ENCODE results near the gene DOCK9. TPM values are rescaled to one million over a fixed set of nuclear protein-coding genes. Genes with fewer than 3 reads are reported as not detected.

DOCK9 gene
- total and polyA plus RNA-seq, 2 donors (not counting 1 experiment from before 2014, with no cell fraction given): 18.2 TPM

GRCh38 chr13:98939660-98940191 lies 38.1 kb downstream of the DOCK9 start:
- Histone ChIP-seq H3K9me3 (ENCODE audit: control insufficient read depth, insufficient read depth, low read depth, low read length) (no peaks in the 10 kb centered on the region), H3K4me3 (replicated peaks in 1 of 4; ENCODE audit: control extremely low read depth in 1 of 4, insufficient read depth in 1 of 4, low read depth in 3 of 4, low read length in 4 of 4) (no peak overlapping the region), H3K36me3 (ENCODE audit: control insufficient read depth, insufficient read depth, low read length) (no peaks in the 10 kb centered on the region), H3K4me2 (ENCODE audit: extremely low read depth, insufficient read depth, low read length) (no peak overlapping the region), H2AFZ (ENCODE audit: low read length) (no peak overlapping the region), H4K20me1 (ENCODE audit: control insufficient read depth, extremely low read depth, insufficient read depth, low read length) (no peaks in the 10 kb centered on the region), H3K79me2 (ENCODE audit: control insufficient read depth, insufficient read depth, low read length) (no peaks in the 10 kb centered on the region), H3K9ac (ENCODE audit: insufficient read depth, low read length) (no peak overlapping the region), H3K27me3 (ENCODE audit: control insufficient read depth, insufficient read depth, low read length) (no peaks in the 10 kb centered on the region), H3K27ac (ENCODE audit: insufficient read depth, low read length) (no peak overlapping the region), H3K4me1 (ENCODE audit: control insufficient read depth, extremely low read depth, insufficient read depth, low read length) (no peaks in the 10 kb centered on the region)
- DNase-seq (ENCODE audit: low read depth in 2 of 2): no peak
- TF ChIP-seq CTCF (conservative IDR thresholded peaks at IDR 0.05 in 1 of 2, IDR thresholded peaks at IDR 0.05 in 1 of 2; ENCODE audit: low read depth in 1 of 2, low read length in 2 of 2) (no peak), EZH2 (IDR thresholded peaks at IDR 0.05; ENCODE audit: low read length, missing control alignments) (no peak)

GRCh38 chr13:98938801-98939200 lies 39.1 kb downstream of the DOCK9 start:
- H3K27ac ChIP-seq (ENCODE audit: insufficient read depth, low read length): no peak overlapping the region
- no peak overlapping the region for H2AFZ ChIP-seq (ENCODE audit: low read length)
- H3K4me3 ChIP-seq (replicated peaks in 1 of 4; ENCODE audit: control extremely low read depth in 1 of 4, insufficient read depth in 1 of 4, low read depth in 3 of 4, low read length in 4 of 4): no peak overlapping the region
- no peak for TF ChIP-seq EZH2 (IDR thresholded peaks at IDR 0.05; ENCODE audit: low read length, missing control alignments)
- TF ChIP-seq CTCF (conservative IDR thresholded peaks at IDR 0.05 in 1 of 2, IDR thresholded peaks at IDR 0.05 in 1 of 2; ENCODE audit: low read depth in 1 of 2, low read length in 2 of 2): no peak
- H3K36me3 ChIP-seq (ENCODE audit: control insufficient read depth, insufficient read depth, low read length): no peaks in the 10 kb centered on the region
- no peak overlapping the region for H3K9ac ChIP-seq (ENCODE audit: insufficient read depth, low read length)
- no peak overlapping the region for H3K4me2 ChIP-seq (ENCODE audit: extremely low read depth, insufficient read depth, low read length)
- H3K27me3 ChIP-seq (ENCODE audit: control insufficient read depth, insufficient read depth, low read length): no peaks in the 10 kb centered on the region
- no peaks in the 10 kb centered on the region for H3K9me3 ChIP-seq (ENCODE audit: control insufficient read depth, insufficient read depth, low read depth, low read length)
- peak in 1 of 2 donors; percentile 23 for DNase-seq (ENCODE audit: low read depth in 2 of 2)
- H4K20me1 ChIP-seq (ENCODE audit: control insufficient read depth, extremely low read depth, insufficient read depth, low read length): no peaks in the 10 kb centered on the region
- no peaks in the 10 kb centered on the region for H3K4me1 ChIP-seq (ENCODE audit: control insufficient read depth, extremely low read depth, insufficient read depth, low read length)
- no peaks in the 10 kb centered on the region for H3K79me2 ChIP-seq (ENCODE audit: control insufficient read depth, insufficient read depth, low read length)

- Histone ChIP-seq H2AFZ (ENCODE audit: low read length) (no peak overlapping the region), H3K4me3 (replicated peaks in 1 of 4; ENCODE audit: control extremely low read depth in 1 of 4, insufficient read depth in 1 of 4, low read depth in 3 of 4, low read length in 4 of 4) (no peak overlapping the region), H3K79me2 (ENCODE audit: control insufficient read depth, insufficient read depth, low read length) (no peaks in the 10 kb centered on the region), H3K36me3 (ENCODE audit: control insufficient read depth, insufficient read depth, low read length) (no peaks in the 10 kb centered on the region), H3K9ac (ENCODE audit: insufficient read depth, low read length) (no peak overlapping the region), H3K4me1 (ENCODE audit: control insufficient read depth, extremely low read depth, insufficient read depth, low read length) (no peaks in the 10 kb centered on the region), H3K27ac (ENCODE audit: insufficient read depth, low read length) (no peak overlapping the region), H3K9me3 (ENCODE audit: control insufficient read depth, insufficient read depth, low read depth, low read length) (no peaks in the 10 kb centered on the region), H3K4me2 (ENCODE audit: extremely low read depth, insufficient read depth, low read length) (no peak overlapping the region), H4K20me1 (ENCODE audit: control insufficient read depth, extremely low read depth, insufficient read depth, low read length) (no peaks in the 10 kb centered on the region), H3K27me3 (ENCODE audit: control insufficient read depth, insufficient read depth, low read length) (no peaks in the 10 kb centered on the region)
- peak; percentile 42 to 73 for DNase-seq (ENCODE audit: low read depth in 2 of 2)
- TF ChIP-seq CTCF (conservative IDR thresholded peaks at IDR 0.05 in 1 of 2, IDR thresholded peaks at IDR 0.05 in 1 of 2; ENCODE audit: low read depth in 1 of 2, low read length in 2 of 2) (no peak), EZH2 (IDR thresholded peaks at IDR 0.05; ENCODE audit: low read length, missing control alignments) (no peak)
Measured at GRCh38 chr13:98937911-98938381, 39.9 kb downstream of the DOCK9 start.
